Measurements from ENCODE around the gene C16orf95. TPM values are rescaled to one million over a fixed set of nuclear protein-coding genes. Genes with fewer than 3 reads are reported as not detected.
"Not testable (repeated sequence)": the region's sequence is repeated elsewhere in the genome, so short reads cannot be mapped to it uniquely, and the experiment has no call there.

Gene C16orf95
- polyA plus RNA-seq, 3 donors: 4.3 to 5.0 (median 5.0) TPM

- no peak for DNase-seq (ENCODE audit: extremely low read depth in 1 of 11, low read depth in 9 of 11, low spot score in 4 of 11)
Observed at GRCh38 chr16:87350681-87351319, 33.6 kb upstream of the C16orf95 start.

GRCh38 chr16:87350031-87350430 is 32.8 kb upstream of the C16orf95 start:
- no peak for DNase-seq (ENCODE audit: extremely low read depth in 1 of 11, low read depth in 9 of 11, low spot score in 4 of 11)

GRCh38 chr16:87348616-87349157 is 31.5 kb upstream of the C16orf95 start:
- no peak for DNase-seq (ENCODE audit: extremely low read depth in 1 of 11, low read depth in 9 of 11, low spot score in 4 of 11)

- no peak for DNase-seq (ENCODE audit: extremely low read depth in 1 of 11, low read depth in 9 of 11, low spot score in 4 of 11)
Observed at GRCh38 chr16:87347932-87348615, 30.9 kb upstream of the C16orf95 start.

- no peak for DNase-seq (ENCODE audit: extremely low read depth in 1 of 11, low read depth in 9 of 11, low spot score in 4 of 11)
Observed at GRCh38 chr16:87346517-87347060, 29.4 kb upstream of the C16orf95 start.

GRCh38 chr16:87345726-87346424 is 28.7 kb upstream of the C16orf95 start:
- peak in 2 of 11 donors; percentile 33 to 40 for DNase-seq (ENCODE audit: extremely low read depth in 1 of 11, low read depth in 9 of 11, low spot score in 4 of 11)

- no peak for DNase-seq (ENCODE audit: extremely low read depth in 1 of 11, low read depth in 9 of 11, low spot score in 4 of 11)
Observed at GRCh38 chr16:87344931-87345631, 27.9 kb upstream of the C16orf95 start.

- no peak for DNase-seq (ENCODE audit: extremely low read depth in 1 of 11, low read depth in 9 of 11, low spot score in 4 of 11)
Observed at GRCh38 chr16:87344165-87344930, 27.2 kb upstream of the C16orf95 start.

GRCh38 chr16:87343753-87344050 is 26.5 kb upstream of the C16orf95 start:
- DNase-seq (ENCODE audit: extremely low read depth in 1 of 11, low read depth in 9 of 11, low spot score in 4 of 11): no peak

- DNase-seq (ENCODE audit: extremely low read depth in 1 of 11, low read depth in 9 of 11, low spot score in 4 of 11): no peak
Observed at GRCh38 chr16:87342978-87343752, 26.0 kb upstream of the C16orf95 start.

GRCh38 chr16:87342504-87342903 is 25.3 kb upstream of the C16orf95 start:
- no peak for DNase-seq (ENCODE audit: extremely low read depth in 1 of 11, low read depth in 9 of 11, low spot score in 4 of 11)

- DNase-seq (ENCODE audit: extremely low read depth in 1 of 11, low read depth in 9 of 11, low spot score in 4 of 11): no peak
Observed at GRCh38 chr16:87340198-87340597, 23.0 kb upstream of the C16orf95 start.

GRCh38 chr16:87339724-87340105 is 22.5 kb upstream of the C16orf95 start:
- DNase-seq (ENCODE audit: extremely low read depth in 1 of 11, low read depth in 9 of 11, low spot score in 4 of 11): not testable (repeated sequence)

- no peak for DNase-seq (ENCODE audit: extremely low read depth in 1 of 11, low read depth in 9 of 11, low spot score in 4 of 11)
Observed at GRCh38 chr16:87339086-87339723, 22.0 kb upstream of the C16orf95 start.

- DNase-seq (ENCODE audit: extremely low read depth in 1 of 11, low read depth in 9 of 11, low spot score in 4 of 11): no peak
Observed at GRCh38 chr16:87338155-87338765, 21.1 kb upstream of the C16orf95 start.

- no peak for DNase-seq (ENCODE audit: extremely low read depth in 1 of 11, low read depth in 9 of 11, low spot score in 4 of 11)
Observed at GRCh38 chr16:87337262-87337771, 20.1 kb upstream of the C16orf95 start.
